Measurements from ENCODE around the gene TRAPPC3L. TPM values are rescaled to one million over a fixed set of nuclear protein-coding genes. Genes with fewer than 3 reads are reported as not detected.

TRAPPC3L gene
- total and polyA plus RNA-seq, 9 of the 15 experiments (the other 6 are each of a cell fraction or from before 2014, with no cell fraction given), result not detected

DNA sequence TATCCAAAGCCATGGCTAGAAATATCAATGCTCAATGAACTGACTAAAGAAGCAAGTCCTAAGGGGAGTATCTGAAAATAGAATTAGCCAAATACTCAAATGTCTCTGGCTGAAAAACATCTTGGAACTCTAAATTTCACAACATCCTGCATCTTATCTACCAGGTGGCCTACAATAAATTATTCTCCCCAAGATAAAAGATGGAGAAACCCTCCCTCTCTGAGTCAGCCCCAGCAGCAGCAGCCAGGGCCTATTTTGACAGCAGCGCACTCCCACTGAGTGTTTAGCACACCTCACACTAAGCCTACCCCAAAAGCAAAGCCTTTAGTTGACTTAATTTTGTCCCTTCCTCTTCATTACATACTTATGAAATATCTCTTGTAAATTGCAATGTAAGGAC, 78.4 kb downstream of the TRAPPC3L start:
- no peak overlapping the region for H2AFZ ChIP-seq (ENCODE audit: low read depth, low read length)
- FAIRE-seq (no peak), ATAC-seq (peak; percentile 50), DNase-seq (ENCODE audit: extremely low read depth in 1 of 4, low spot score in 3 of 4) (no peak)
- H3K9me3 ChIP-seq (replicated peaks; ENCODE audit: control insufficient read depth, insufficient read depth, low read depth, low read length), result no peaks in the 10 kb centered on the region; the same call in 1 of the 2 replicates
- no peak overlapping the region for H3K4me3 ChIP-seq
- no peaks in the 10 kb centered on the region for H3K79me2 ChIP-seq (ENCODE audit: control insufficient read depth, insufficient read depth, low read length)
- intact Hi-C loops (cut with micrococcal nuclease) (no loop called here), in situ Hi-C loops (cut with MboI) (no loop called here)
- TF ChIP-seq SLC30A9 (CRISPR knock-in tag; IDR thresholded peaks at IDR 0.05) (no peak), MEIS2 (IDR thresholded peaks at IDR 0.05; ENCODE audit: partially characterized antibody) (peak; percentile 5), HDAC8 (tag; IDR thresholded peaks at IDR 0.05) (no peak), ZNF3 (CRISPR knock-in tag; IDR thresholded peaks at IDR 0.05) (no peak)
- H4K20me1 ChIP-seq (replicated peaks; ENCODE audit: control insufficient read depth, insufficient read depth, low read length), result no peaks in the 10 kb centered on the region
- H3K27me3 ChIP-seq (ENCODE audit: control insufficient read depth in 2 of 2, insufficient read depth in 2 of 2, low read length in 2 of 2), result peaks cover 0 to 3% of the 10 kb centered on the region in 2 experiments; a peak in 1 of 5 replicates
- POLR2A ChIA-PET, result no interaction called here
- no peak overlapping the region for H3K9ac ChIP-seq (ENCODE audit: insufficient read depth in 1 of 2, low read depth in 2 of 2, low read length in 2 of 2)
- CTCF ChIA-PET (ENCODE audit: low intra/inter-chr PET ratio), result no interaction called here
- WGBS (ENCODE audit: insufficient coverage, low coverage, missing lambda C conversion rate), result 44% methylated on average over 1 of the region's 1 CpG
- H3K4me2 ChIP-seq (ENCODE audit: insufficient read depth, low read length), result no peak overlapping the region
- BruUV-seq (replicated peaks), result no TSS peak
- H3K36me3 ChIP-seq (ENCODE audit: control insufficient read depth, insufficient read depth, low read length), result no peaks in the 10 kb centered on the region
- peaks cover 6 to 13% of the 10 kb centered on the region in 2 experiments; a peak in 4 of 5 replicates for H3K4me1 ChIP-seq (replicated peaks in 1 of 2; ENCODE audit: control insufficient read depth in 2 of 2, insufficient read depth in 2 of 2, low read length in 2 of 2)
- no peaks in the 10 kb centered on the region for H3K9me1 ChIP-seq (ENCODE audit: control insufficient read depth, insufficient read depth, low read length)
- H3K27ac ChIP-seq (ENCODE audit: extremely low read depth, low read depth, low read length), result no peak overlapping the region

DNA sequence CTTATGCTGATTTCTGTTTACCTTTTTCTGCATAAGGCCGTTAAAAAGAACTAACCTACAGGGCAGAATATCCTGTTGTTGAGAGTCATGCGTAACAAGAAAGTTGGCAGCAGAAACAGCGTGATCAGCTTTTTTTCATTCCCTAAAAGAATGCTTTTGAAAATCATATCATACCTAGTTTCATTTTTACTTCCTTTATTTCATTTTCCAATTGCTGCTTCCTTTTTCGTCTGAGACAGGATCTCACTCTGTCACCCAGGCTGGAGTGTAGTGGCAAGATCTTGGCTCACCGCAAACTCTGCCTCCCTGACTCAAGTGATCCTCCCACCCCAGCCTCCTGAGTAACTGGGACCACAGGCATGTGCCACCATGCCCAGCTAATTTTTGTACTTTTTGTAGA, 80.2 kb downstream of the TRAPPC3L start:
- DNase-seq (ENCODE audit: extremely low read depth in 1 of 4, low spot score in 3 of 4) (no peak), ATAC-seq (no peak), FAIRE-seq (no peak)
- Histone ChIP-seq H3K27ac (ENCODE audit: extremely low read depth, low read depth, low read length) (no peak overlapping the region), H3K9ac (ENCODE audit: insufficient read depth in 1 of 2, low read depth in 2 of 2, low read length in 2 of 2) (no peak overlapping the region), H3K9me1 (ENCODE audit: control insufficient read depth, insufficient read depth, low read length) (no peaks in the 10 kb centered on the region), H3K79me2 (ENCODE audit: control insufficient read depth, insufficient read depth, low read length) (no peaks in the 10 kb centered on the region), H3K36me3 (ENCODE audit: control insufficient read depth, insufficient read depth, low read length) (no peaks in the 10 kb centered on the region), H4K20me1 (replicated peaks; ENCODE audit: control insufficient read depth, insufficient read depth, low read length) (no peaks in the 10 kb centered on the region), H3K4me1 (replicated peaks in 1 of 2; ENCODE audit: control insufficient read depth in 2 of 2, insufficient read depth in 2 of 2, low read length in 2 of 2) (peaks cover 10 to 13% of the 10 kb centered on the region in 2 experiments; a peak in 4 of 5 replicates), H3K4me3 (no peak overlapping the region), H3K9me3 (replicated peaks; ENCODE audit: control insufficient read depth, insufficient read depth, low read depth, low read length) (no peaks in the 10 kb centered on the region; the same call in 1 of the 2 replicates), H3K4me2 (ENCODE audit: insufficient read depth, low read length) (no peak overlapping the region), H2AFZ (ENCODE audit: low read depth, low read length) (peak overlapping the region; percentile 29), H3K27me3 (ENCODE audit: control insufficient read depth in 2 of 2, insufficient read depth in 2 of 2, low read length in 2 of 2) (peaks cover 0 to 6% of the 10 kb centered on the region in 2 experiments; a peak in 1 of 5 replicates)
- in situ Hi-C loops (cut with MboI), result no loop called here
- POLR2A ChIA-PET, result interaction anchor here (1.0 kb wide), 1 partner anchor 10 kb away, joined by 3 read pairs; no protein-coding TSS in a partner anchor
- BruUV-seq (replicated peaks), result no TSS peak
- CTCF ChIA-PET (ENCODE audit: low intra/inter-chr PET ratio), result no interaction called here
- 32% methylated on average over 5 of the region's 5 CpGs for WGBS (ENCODE audit: insufficient coverage, low coverage, missing lambda C conversion rate)
- intact Hi-C loops (cut with micrococcal nuclease), result no loop called here
- TF ChIP-seq ZNF347 (CRISPR knock-in tag; IDR thresholded peaks at IDR 0.05; ENCODE audit: low read depth), result no peak
- TF ChIP-seq CHCHD3 (CRISPR knock-in tag; IDR thresholded peaks at IDR 0.05), result no peak
- TF ChIP-seq ZFX (CRISPR knock-in tag; IDR thresholded peaks at IDR 0.05), result no peak
- no peak for TF ChIP-seq KDM4B (IDR thresholded peaks at IDR 0.05; ENCODE audit: borderline replicate concordance in 2 of 2, low read depth in 1 of 2)
- TF ChIP-seq TCF7L2 (IDR thresholded peaks at IDR 0.05; ENCODE audit: low read depth, low read length), result no peak
- TF ChIP-seq ADNP (tag; IDR thresholded peaks at IDR 0.05), result no peak
- no peak for TF ChIP-seq SOX6 (IDR thresholded peaks at IDR 0.05)
- no peak for TF ChIP-seq IRF2 (CRISPR knock-in tag; IDR thresholded peaks at IDR 0.05)
- TF ChIP-seq CGGBP1 (CRISPR knock-in tag; IDR thresholded peaks at IDR 0.05), result no peak
- TF ChIP-seq, protein P1, sequence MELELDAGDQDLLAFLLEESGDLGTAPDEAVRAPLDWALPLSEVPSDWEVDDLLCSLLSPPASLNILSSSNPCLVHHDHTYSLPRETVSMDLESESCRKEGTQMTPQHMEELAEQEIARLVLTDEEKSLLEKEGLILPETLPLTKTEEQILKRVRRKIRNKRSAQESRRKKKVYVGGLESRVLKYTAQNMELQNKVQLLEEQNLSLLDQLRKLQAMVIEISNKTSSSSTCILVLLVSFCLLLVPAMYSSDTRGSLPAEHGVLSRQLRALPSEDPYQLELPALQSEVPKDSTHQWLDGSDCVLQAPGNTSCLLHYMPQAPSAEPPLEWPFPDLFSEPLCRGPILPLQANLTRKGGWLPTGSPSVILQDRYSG (tag; conservative IDR thresholded peaks at IDR 0.05; ENCODE audit: low read depth), result no peak
- TF ChIP-seq BRCA1 (IDR thresholded peaks at IDR 0.05), result no peak
- TF ChIP-seq BRCA1 (CRISPR knock-in tag; IDR thresholded peaks at IDR 0.05), result no peak
- TF ChIP-seq ZC3H8 (IDR thresholded peaks at IDR 0.05), result no peak
- TF ChIP-seq, protein P2, sequence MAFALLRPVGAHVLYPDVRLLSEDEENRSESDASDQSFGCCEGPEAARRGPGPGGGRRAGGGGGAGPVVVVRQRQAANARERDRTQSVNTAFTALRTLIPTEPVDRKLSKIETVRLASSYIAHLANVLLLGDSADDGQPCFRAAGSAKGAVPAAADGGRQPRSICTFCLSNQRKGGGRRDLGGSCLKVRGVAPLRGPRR (CRISPR knock-in tag; IDR thresholded peaks at IDR 0.05), result no peak
